GM12878 (cell line): ENCODE results near the gene SFXN4. TPM values are rescaled to one million over a fixed set of nuclear protein-coding genes. Genes with fewer than 3 reads are reported as not detected.

Source experiments
- CEBPZ ChIP-seq: fragments of 150-350 bp; IDR thresholded peaks from 2 replicates; pipeline ENCODE4 v1.6.1; 2016; ENCODE audit warnings: low read depth, low read length
- ETV6 ChIP-seq, 2 experiments: fragments of 450-650 bp in 1 of 2; IDR thresholded peaks in 1 of 2; conservative IDR thresholded peaks in 1 of 2; 2 replicates each; pipeline ENCODE4 v1.6.1; 2014; ENCODE audit warnings: antibody characterized with exemption in 1 of 2, borderline replicate concordance in 1 of 2, low read depth in 1 of 2, mild to moderate bottlenecking in 1 of 2, moderate library complexity in 1 of 2
- HDGF ChIP-seq: fragments of 450-650 bp; IDR thresholded peaks from 2 replicates; pipeline ENCODE4 v1.6.1; 2016; ENCODE audit warnings: antibody characterized with exemption
- MEF2B ChIP-seq: fragments of 450-650 bp; IDR thresholded peaks from 2 replicates; pipeline ENCODE4 v1.6.1; 2018; ENCODE audit warnings: mild to moderate bottlenecking, moderate library complexity; ENCODE audit not compliant: partially characterized antibody, poor library complexity, severe bottlenecking
- NR2C2 ChIP-seq: IDR thresholded peaks from 2 replicates; pipeline ENCODE4 v1.6.1; 2011; ENCODE audit warnings: borderline replicate concordance, low read depth; ENCODE audit not compliant: control insufficient read depth, insufficient read length
- NR2F1 ChIP-seq: fragments of 450-650 bp; conservative IDR thresholded peaks from 2 replicates; pipeline ENCODE4 v1.6.1; 2017; ENCODE audit warnings: mild to moderate bottlenecking
- RFX5 ChIP-seq: IDR thresholded peaks from 2 replicates; pipeline ENCODE4 v1.6.1; 2011; ENCODE audit warnings: low read depth, low read length, improper control_type of control experiment
- SKIL ChIP-seq: fragments of 450-650 bp; IDR thresholded peaks from 2 replicates; pipeline ENCODE4 v1.6.1; 2017; ENCODE audit warnings: mild to moderate bottlenecking, low read depth, inconsistent platforms; ENCODE audit not compliant: poor library complexity, severe bottlenecking
- SUZ12 ChIP-seq: fragments of 200-600 bp; sonication (generic); IDR thresholded peaks from one replicate; pipeline ENCODE4 v1.6.1; 2018; ENCODE audit warnings: antibody characterized with exemption, mild to moderate bottlenecking; ENCODE audit not compliant: unreplicated experiment
- TCF7 ChIP-seq: IDR thresholded peaks from 2 replicates; pipeline ENCODE4 v1.6.1; 2014; ENCODE audit warnings: antibody characterized with exemption, borderline replicate concordance
- polyA plus RNA-seq, 11 experiments: library from polyadenylated mRNA; depleted of rRNA in 4 of 11; unstranded in 6 of 11; stranded (reverse) in 5 of 11; fragments of >200 nt; fragmentation: Nextera tagmentation in 4 of 11; fragmentation: Illumina TruSeq in 1 of 11; extraction: Ambion mirVana in 4 of 11; extraction: Trizol in 1 of 11; gene quantifications; 1 replicate in 1 of 11; 2 replicates in 10 of 11; pipeline versions ENCODE4 v1.2.1 to v1.2.3, GENCODE V29; 2011 to 2016; ENCODE audit warnings: inconsistent platforms in 2 of 11, missing spikeins in 2 of 11, low read depth in 1 of 11
- total RNA-seq, 4 experiments: library from RNA; depleted of rRNA in 3 of 4; stranded (reverse); fragments of >200 nt in 3 of 4; fragmentation: Illumina TruSeq in 1 of 4; extraction: Trizol in 1 of 4; gene quantifications; 2 replicates each; pipeline versions ENCODE4 v1.2.1 to v1.2.3, GENCODE V29; 2013 to 2021

Gene SFXN4
- total and polyA plus RNA-seq, 10 of the 15 experiments (the other 5 are each of a cell fraction or from before 2014, with no cell fraction given) = 40.7 to 111 (median 48.8) TPM

GRCh38 chr10:119167041-119167440 lies 1.5 kb upstream of the SFXN4 start (continued):
- TF ChIP-seq CEBPZ (no peak), HDGF (no peak), SKIL (no peak), ETV6 (conservative IDR thresholded peaks at IDR 0.05 in 1 of 2, IDR thresholded peaks at IDR 0.05 in 1 of 2; ENCODE audit: borderline replicate concordance in 1 of 2, low read depth in 1 of 2) (no peak), SUZ12 (no peak), MEF2B (no peak), NR2F1 (no peak), TCF7 (no peak), NR2C2 (no peak), RFX5 (no peak)
- TF ChIP-seq, all 136 proteins: peak for 0
